ENCODE data around the gene CHPF. TPM values are rescaled to one million over a fixed set of nuclear protein-coding genes. Genes with fewer than 3 reads are reported as not detected.

CHPF gene
- total RNA-seq, 1 experiment from 2014 or later, result 139 TPM

DNA sequence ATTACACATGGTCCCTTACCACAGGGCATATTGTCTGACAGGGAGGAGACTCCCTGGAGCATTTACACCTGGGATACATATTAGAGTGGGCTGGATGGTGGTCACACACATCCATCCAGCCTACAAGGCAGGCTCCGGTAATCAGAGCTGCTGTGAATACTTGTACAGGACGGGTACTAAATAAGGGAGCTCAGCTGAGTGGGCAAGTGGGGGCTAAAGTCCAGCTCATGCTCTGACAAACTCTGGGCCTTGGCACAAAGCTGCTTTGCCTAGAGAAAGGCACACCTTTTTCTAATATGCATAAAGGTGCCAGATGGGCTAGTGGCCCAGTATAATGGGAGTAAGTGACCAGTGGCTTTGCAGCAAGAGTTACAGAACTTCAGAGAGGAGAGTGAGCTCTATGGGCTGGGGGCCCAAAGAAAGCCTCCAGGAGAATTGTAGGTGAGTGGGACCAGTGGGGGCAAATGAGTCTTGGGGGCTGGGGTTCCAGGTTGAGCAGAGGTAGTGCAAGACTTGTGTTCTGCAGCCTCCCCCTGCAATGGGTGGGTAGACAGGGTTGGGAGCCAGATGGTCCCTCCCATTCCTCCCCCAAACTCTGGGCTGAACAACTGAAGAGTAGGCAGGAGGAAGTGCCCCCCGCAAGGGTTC lies 1.8 kb upstream of the CHPF start:
- Histone ChIP-seq H3K4me2 (ENCODE audit: low read length) (no peak overlapping the region), H3K27ac (ENCODE audit: low read length) (no peak overlapping the region), H3F3A (ENCODE audit: low read length, unreplicated experiment) (no peaks in the 10 kb centered on the region), H2AFZ (ENCODE audit: low read length) (no peak overlapping the region), H3K36me3 (ENCODE audit: low read depth, low read length) (peaks cover 9% of the 10 kb centered on the region), H3K9me3 (ENCODE audit: low read length) (no peaks in the 10 kb centered on the region), H4K20me1 (ENCODE audit: low read length) (no peaks in the 10 kb centered on the region), H3K9me2 (replicated peaks; ENCODE audit: low read length) (no peaks in the 10 kb centered on the region), H3K79me2 (ENCODE audit: low read length) (peaks cover 14% of the 10 kb centered on the region), H3K27me3 (ENCODE audit: low read length) (no peaks in the 10 kb centered on the region), H3K4me3 (ENCODE audit: low read length) (no peak overlapping the region), H3K9ac (ENCODE audit: low read length) (no peak overlapping the region), H3K4me1 (ENCODE audit: insufficient read depth, low read length) (peaks cover 7% of the 10 kb centered on the region; the same call in 1 of the 2 replicates)
- ATAC-seq (no peak), DNase-seq (no peak)
- no peak for TF ChIP-seq EZH2phosphoT487 (IDR thresholded peaks at IDR 0.05; ENCODE audit: borderline replicate concordance, low read length)
- no peak for TF ChIP-seq EZH2 (IDR thresholded peaks at IDR 0.05; ENCODE audit: low read length, unreplicated experiment)
- TF ChIP-seq, protein P1, sequence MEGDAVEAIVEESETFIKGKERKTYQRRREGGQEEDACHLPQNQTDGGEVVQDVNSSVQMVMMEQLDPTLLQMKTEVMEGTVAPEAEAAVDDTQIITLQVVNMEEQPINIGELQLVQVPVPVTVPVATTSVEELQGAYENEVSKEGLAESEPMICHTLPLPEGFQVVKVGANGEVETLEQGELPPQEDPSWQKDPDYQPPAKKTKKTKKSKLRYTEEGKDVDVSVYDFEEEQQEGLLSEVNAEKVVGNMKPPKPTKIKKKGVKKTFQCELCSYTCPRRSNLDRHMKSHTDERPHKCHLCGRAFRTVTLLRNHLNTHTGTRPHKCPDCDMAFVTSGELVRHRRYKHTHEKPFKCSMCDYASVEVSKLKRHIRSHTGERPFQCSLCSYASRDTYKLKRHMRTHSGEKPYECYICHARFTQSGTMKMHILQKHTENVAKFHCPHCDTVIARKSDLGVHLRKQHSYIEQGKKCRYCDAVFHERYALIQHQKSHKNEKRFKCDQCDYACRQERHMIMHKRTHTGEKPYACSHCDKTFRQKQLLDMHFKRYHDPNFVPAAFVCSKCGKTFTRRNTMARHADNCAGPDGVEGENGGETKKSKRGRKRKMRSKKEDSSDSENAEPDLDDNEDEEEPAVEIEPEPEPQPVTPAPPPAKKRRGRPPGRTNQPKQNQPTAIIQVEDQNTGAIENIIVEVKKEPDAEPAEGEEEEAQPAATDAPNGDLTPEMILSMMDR (conservative IDR thresholded peaks at IDR 0.05; ENCODE audit: low read depth, low read length), result no peak
- no TSS peak for BruUV-seq (replicated peaks)
- ChIA-PET POLR2A (ENCODE audit: unreplicated experiment) (no interaction called here), CTCF (no interaction called here)
- intact Hi-C loops (cut with micrococcal nuclease), result no loop called here

DNA sequence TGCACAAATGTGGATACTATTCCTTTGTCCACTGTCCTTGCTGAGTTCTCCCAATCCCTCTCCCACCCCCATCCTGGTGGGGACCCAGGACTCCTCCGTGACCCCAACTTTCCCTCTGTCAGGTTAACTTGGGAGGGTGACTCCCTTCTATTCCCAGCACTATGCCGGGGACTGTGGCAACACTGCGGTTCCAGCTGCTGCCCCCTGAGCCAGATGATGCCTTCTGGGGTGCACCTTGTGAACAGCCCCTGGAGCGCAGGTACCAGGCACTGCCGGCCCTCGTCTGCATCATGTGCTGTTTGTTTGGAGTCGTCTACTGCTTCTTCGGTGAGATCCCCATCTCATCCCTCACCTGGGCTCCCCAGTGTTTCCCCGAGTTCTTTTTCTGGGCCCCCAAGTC lies 958 bp upstream of the CHPF start:
- Histone ChIP-seq H3K4me3 (ENCODE audit: low read length) (no peak overlapping the region), H3K4me1 (ENCODE audit: insufficient read depth, low read length) (peaks cover 7% of the 10 kb centered on the region; the same call in 1 of the 2 replicates)
- CTCF ChIA-PET, result no interaction called here

More for the DNA sequence above, 958 bp upstream of the CHPF start:
- Histone ChIP-seq H4K20me1 (ENCODE audit: low read length) (no peaks in the 10 kb centered on the region), H3K9me3 (ENCODE audit: low read length) (no peaks in the 10 kb centered on the region), H3K9ac (ENCODE audit: low read length) (no peak overlapping the region), H3F3A (ENCODE audit: low read length, unreplicated experiment) (no peaks in the 10 kb centered on the region), H3K4me2 (ENCODE audit: low read length) (peak overlapping the region; percentile 92; the same call in 1 of the 2 replicates), H3K9me2 (replicated peaks; ENCODE audit: low read length) (no peaks in the 10 kb centered on the region), H3K36me3 (ENCODE audit: low read depth, low read length) (peaks cover 10% of the 10 kb centered on the region), H3K79me2 (ENCODE audit: low read length) (peaks cover 14% of the 10 kb centered on the region), H3K27me3 (ENCODE audit: low read length) (no peaks in the 10 kb centered on the region), H2AFZ (ENCODE audit: low read length) (no peak overlapping the region), H3K27ac (ENCODE audit: low read length) (no peak overlapping the region)
- intact Hi-C loops (cut with micrococcal nuclease), result no loop called here
- DNase-seq, result no peak
- no TSS peak for BruUV-seq (replicated peaks)
- POLR2A ChIA-PET (ENCODE audit: unreplicated experiment), result no interaction called here
- ATAC-seq, result no peak
- no peak for TF ChIP-seq EZH2 (IDR thresholded peaks at IDR 0.05; ENCODE audit: low read length, unreplicated experiment)
- TF ChIP-seq EZH2phosphoT487 (IDR thresholded peaks at IDR 0.05; ENCODE audit: borderline replicate concordance, low read length), result no peak
- TF ChIP-seq, protein P1 (conservative IDR thresholded peaks at IDR 0.05; ENCODE audit: low read depth, low read length), result no peak

All from PC-3 (cell line).